Suppressor macrophage (primary cell): ENCODE results near the gene SEPTIN1.
"Not testable (repeated sequence)": the region's sequence is repeated elsewhere in the genome, so short reads cannot be mapped to it uniquely, and the experiment has no call there.

Source experiments
- DNase-seq, 4 experiments: peaks; one replicate each; pipeline ENCODE4 v3.0.0-alpha.2; 2020 to 2022

SEPTIN1 gene

DNA sequence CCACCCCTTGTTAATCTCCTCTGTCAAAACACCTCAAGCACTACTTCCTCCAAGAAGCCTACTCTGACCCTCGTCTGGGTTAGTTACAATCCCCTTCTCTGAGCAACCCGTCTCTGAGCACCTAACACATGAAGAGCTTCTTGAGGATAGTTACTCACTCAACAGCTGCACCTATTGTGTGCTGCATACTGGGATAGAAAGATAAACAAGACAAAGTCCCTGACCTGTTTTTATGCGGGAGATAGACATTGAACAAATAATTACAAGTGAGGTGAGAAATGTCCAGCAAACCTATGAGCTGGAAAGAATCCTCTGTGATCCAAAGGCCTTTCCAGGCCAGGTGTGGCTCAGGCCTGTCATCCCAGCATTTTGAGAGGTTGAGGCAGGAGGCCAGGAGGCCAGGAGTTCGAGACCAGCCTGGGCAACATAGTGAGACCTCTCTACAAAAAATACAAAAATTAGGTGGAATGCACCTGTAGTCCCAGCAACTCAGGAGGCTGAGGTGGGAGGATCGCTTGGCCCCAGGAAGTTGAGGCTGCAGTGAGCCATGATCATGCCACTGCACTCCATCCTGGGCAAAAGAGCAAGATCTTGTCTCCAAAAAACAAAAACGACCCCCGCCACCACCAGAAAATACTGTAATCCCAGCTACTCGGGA is 19.5 kb upstream of the SEPTIN1 start:
- DNase-seq: no peak

DNA sequence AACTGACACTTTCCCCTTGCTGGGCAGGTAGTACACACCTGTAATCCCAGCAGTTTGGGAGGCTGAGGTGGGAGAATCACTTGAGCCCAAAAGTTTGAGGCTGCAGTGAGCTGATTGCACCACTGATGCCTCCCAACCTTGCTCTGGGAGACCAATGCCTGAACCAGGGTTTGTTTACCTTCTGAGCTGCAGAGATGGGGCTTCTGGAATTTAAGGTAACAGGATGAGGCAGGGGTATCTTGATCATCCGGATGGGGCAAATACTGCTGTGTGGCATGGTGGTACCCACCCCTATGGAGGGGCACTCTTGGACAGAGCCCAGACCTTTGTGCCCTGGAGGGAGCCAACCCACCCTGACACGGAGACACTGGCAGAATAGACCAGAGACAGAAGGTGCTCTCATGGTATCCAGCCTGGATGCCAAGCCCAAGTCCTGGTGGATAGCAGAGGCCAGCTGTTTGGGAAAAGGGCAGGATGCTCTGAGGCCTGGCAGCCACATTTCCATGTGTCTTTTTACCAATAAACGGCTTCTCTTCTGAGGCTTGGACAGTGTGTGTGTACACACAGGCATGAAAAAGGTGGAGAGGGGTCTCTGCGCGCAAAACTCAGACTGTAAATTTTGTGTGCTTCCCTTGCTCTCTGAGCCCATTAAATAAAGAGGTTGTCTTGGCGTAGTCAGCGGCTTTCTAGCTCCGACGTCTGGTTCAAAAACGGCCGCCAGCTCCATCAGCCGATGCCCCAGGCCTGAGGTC is 17.2 kb upstream of the SEPTIN1 start:
- DNase-seq: no peak

DNA sequence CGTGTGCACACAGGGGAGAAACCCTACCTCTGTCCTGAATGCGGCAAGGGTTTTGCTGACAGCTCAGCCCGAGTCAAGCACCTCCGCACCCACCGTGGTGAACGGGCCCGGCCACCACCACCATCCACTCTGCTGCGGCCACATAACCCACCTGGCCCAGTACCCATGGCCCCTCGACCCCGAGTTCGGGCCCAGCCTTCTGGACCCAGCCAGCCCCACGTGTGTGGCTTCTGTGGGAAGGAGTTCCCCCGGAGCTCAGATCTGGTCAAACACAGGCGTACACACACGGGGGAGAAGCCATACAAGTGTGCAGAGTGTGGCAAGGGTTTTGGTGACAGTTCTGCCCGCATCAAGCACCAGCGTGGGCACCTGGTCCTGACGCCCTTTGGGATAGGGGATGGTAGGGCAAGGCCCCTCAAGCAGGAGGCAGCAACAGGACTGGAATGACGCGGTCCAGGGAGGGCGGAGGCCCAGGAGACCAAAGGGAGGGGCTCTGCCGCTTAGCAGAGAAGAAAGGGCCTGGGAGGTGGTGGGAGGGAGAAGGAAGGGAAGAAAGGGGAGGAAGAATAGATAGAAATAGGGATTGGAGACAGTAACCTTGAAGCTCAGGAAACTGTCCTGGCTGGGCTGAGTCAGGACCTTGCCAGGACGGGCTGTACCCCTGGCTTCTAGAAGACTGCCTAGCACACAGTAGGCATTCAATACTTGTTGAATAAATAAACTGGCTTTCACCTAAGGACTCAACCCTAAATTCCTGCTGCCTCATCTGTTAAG is 16.5 kb upstream of the SEPTIN1 start:
- no peak for DNase-seq

DNA sequence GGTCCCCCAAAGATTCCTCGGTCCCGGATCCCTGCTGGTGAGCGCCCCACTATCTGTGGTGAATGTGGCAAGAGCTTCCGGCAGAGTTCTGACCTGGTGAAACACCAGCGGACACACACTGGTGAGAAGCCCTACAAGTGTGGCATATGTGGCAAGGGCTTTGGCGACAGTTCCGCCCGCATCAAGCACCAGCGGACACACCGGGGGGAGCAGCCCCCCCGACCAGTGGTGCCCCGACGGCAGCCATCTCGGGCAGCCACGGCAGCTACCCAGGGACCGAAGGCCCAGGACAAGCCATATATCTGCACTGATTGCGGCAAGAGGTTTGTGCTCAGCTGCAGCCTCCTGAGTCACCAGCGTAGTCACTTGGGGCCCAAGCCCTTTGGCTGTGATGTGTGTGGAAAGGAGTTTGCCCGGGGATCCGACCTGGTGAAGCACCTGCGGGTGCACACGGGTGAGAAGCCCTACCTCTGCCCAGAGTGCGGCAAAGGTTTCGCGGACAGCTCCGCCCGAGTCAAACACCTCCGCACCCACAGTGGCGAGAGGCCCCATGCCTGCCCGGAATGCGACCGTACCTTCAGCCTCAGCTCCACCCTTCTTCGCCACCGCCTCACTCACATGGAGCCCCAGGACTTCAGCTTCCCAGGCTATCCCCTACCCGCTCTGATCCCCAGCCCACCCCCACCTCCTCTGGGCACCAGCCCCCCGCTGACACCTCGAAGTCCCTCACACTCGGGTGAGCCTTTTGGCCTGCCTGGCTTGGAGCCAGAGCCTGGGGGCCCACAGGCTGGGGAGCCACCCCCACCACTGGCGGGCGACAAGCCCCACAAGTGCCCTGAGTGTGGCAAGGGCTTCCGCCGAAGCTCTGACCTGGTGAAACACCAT is 15.7 kb upstream of the SEPTIN1 start:
- no peak for DNase-seq

DNA sequence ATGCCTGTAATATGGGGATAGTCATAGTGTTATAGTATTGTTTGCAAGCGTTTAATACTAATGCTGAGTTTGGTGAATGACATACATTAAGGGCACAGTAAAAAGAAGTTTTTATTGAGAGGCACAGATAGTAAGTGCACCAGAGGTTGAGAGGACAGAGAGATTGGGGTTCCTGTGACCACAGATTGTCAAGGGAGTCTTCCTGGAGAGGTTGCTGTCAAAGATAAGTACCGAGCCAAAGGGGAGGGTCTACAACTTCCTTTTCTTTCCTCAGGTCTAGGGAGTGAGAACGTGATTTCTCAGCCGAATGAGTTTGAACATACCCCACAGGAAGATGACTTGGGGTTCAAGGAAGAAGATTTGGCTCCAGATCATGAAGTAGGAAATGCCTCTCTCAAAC is 14.7 kb upstream of the SEPTIN1 start:
- no peak for DNase-seq

DNA sequence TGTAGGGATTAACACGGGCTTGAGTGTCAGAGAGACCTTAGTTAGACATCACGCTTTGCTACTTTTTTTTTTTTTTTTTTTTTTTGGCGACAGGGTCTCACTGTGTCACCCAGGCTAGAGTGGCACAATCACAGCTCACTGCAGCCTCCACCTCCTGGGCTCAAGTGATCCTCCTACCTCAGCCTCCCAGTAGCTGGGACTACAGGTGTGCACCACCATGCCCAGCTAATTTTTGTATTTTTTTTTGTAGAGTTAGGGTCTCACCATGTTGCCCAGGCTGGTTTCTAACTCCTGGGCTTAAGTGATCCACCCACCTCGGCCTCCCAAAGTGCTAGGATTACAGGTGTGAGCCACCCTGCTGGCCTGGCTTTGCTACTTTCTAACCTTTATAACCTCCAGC is 14.3 kb upstream of the SEPTIN1 start:
- not testable (repeated sequence) for DNase-seq

DNA sequence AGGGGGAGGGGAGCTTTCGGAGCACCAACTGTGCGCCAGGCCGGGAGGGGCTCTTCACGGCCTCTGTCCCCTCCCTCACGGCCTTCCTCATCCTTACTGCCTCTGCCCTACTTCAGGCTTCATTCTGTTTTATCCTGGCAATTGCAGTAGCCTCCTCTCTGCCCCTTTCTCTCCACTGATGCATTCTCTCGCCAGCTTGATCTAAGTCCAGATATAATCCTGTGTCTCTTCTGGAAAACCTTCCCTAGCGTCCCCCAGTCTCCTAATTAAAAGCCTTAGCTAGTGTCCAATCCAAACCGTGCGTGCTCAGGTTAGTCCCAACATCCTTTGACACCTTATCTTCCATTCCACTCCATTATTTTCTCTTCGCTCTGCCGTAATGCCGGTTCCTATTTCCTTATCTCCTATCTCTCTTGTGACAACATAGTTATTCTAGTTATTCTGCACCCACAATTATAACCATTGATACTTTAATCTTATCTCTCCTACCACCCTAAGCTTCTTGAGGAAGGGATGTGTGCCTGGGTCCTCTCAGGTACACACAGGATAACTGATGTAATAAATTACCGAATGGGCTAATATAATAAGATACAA is 13.7 kb upstream of the SEPTIN1 start:
- no peak for DNase-seq

DNA sequence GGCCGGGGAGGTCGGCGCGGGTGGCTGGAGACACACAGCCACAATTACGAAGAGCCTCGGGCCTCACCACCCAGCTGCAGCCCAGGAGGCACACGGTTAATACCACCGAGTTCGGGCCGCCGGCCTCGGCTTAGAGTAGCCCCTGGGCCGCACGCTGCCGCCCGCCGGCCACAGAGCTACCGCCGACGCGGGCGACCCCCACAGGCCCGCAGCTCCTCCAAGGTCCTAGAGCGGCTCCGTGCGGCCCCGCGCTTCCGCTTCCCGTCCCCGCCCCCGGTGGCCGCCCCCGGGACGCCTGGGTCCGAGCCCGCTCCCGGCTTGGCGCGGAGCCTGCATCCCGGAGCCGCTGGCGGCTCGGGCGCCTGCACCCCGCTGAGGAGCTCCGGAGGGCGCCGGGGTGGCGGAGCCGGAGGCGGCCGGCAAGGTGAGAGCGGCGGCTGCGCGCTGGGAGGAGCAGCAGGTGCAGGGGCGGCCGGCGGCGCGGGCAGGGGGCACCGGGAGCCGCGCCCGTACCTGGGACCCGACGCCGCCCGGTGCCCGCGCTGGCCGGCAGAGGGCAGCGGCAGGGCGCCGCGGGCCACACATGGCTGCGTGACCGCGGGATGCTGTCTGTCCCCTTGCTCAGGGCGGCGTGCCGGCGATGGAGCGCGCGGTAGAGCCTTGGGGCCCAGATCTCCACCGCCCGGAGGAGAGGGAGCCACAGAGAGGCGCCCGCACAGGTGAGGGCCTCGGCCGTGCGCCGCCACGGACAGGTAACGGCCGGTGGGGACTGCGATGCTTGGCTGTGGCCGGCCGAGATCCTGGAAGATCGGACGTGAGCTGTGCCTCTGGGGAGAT is 13.0 kb upstream of the SEPTIN1 start, which contains the start of gene ZNF48:
Gene ZNF48, plus strand, starts transcription at position 266 of the 837 bp plus-strand sequence. Its CDS starts 375 bp downstream, at position 641.
- peak; percentile 73 to 91 (median 84) for DNase-seq

DNA sequence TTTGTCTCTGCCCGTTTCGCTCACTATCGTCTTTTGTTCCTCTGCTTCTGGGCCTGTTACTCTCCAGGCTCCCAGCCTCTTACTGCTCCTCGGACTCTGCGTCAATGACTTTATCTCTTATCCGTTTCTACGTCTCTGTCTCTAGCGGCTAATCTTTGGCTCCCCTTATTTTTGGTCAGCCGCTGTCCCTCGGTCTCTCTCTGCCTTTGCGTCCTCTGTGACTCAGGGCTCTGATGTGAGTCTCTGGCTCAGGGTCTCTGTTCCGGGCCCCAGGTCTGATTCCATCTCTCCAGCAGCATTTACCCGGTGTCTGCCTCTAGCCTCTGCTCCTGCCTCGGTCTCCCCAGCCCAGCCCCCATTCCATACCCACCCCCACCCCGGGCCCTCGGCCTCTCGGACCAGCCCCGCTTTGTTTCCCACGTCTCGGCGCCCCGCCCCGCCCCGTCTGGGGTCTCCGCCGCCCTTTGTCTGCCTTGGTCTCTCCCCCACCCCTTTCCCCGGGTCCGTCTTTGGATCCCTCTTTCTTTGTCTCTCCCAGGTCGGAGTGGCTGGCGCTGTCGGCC is 12.3 kb upstream of the SEPTIN1 start:
- no peak for DNase-seq

DNA sequence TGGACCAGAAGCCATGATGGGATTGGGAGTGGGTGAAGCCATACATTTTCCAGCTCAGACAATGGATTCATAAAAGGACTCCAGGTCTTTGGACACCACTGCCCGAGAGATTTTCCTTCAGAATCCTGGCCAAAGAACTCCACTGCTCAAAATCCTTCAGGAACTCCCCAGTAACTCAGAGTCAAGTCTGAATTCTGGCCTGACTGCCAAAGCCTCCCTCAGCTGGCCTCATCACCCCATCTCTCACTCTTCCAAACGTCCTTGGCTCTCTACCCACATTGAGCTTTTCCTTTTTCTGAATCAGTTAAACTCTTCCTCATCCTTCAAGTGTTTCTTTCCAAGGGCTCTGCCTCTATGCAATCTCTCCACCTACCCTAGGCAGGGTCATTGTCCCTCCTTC is 1.2 kb upstream of the SEPTIN1 start:
- DNase-seq: no peak

DNA sequence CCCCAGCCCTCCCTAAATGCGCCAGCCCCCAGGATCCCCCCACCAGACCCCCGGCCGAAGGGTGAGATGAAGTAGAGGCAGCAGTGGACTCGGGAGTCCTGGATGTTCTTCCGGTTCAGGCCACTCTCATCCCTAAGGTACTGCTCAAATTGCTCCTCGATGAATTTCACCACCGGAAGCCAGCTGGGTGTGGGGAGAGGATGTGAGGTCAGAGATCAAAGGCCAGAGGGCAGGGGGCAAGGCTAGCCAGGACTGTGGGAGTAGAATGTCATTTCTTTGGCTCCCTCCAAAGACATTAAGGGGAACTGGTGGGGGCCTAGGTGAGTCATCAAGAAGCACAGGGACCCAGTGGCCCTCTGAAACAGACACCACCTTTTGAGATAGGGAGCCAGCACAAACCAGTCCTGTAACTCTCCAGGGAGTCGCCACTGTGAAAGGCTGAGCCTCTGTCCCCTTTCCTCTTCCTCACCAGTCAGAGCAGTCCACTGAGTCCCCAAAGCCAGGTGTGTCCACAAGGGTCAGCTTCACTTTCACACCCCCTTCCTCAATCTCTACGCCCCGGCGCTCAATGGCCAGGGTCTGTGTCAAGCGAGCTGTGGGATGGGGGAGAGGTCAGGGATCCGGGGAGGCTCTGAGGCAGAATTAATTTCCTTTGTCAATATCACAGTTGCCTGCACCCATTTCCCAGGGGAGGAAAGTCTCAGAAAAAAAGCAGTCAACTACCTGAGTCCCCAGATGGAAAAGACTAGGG is 895 bp downstream of the SEPTIN1 start:
- no peak for DNase-seq

DNA sequence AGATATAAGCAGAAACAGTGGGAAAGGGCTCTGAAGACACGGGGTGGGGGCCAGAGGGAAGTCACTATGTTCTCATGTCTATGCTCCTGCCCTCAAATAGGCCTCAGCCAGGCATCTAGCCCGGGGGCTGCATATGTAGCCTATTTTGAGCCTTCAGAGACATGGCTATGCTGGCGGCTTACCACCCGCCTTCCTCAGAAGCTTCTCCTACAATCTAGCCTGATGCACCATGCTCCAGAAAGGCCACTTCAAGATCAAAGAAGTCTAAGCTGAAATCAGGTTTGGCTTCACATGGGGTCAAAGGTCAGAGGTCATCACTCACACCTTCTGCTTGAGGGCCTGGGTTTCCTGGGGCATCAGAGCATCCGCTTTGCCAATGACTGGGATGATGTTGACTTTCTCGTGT is 1.6 kb downstream of the SEPTIN1 start:
- DNase-seq: no peak

DNA sequence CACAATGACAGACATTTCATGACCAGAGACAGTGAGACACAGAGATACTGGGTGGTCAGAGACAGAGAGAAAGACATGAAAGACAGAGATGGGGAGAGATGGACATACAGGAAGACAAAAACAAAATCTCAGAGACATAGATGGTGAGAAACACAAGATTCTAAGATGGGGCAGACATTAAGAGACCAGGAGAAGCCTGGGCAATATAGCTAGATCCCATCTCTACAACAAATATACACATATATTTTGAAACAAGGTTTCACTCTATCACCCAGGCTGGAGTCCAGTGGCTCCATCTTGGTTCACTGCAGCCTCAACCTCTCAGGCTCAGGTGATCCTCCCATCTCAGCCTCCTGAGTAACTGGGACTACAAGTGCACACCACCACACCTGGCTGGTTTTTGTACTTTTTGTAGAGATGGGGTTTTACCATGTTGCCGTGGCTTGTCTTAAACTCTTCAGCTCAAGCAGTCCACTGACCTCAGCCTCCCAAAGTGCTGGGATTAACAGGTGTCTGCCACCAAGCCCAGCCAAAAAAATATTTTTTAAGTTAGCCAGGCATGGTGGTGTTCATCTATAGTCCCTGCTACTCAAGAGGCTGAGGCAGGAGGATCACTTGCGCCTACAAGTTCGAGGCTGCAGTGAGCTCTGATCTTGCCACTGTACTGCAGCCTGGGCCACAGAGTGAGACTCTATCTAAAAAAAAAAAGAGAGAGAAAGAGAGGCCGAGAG is 2.1 kb downstream of the SEPTIN1 start:
- no peak for DNase-seq

DNA sequence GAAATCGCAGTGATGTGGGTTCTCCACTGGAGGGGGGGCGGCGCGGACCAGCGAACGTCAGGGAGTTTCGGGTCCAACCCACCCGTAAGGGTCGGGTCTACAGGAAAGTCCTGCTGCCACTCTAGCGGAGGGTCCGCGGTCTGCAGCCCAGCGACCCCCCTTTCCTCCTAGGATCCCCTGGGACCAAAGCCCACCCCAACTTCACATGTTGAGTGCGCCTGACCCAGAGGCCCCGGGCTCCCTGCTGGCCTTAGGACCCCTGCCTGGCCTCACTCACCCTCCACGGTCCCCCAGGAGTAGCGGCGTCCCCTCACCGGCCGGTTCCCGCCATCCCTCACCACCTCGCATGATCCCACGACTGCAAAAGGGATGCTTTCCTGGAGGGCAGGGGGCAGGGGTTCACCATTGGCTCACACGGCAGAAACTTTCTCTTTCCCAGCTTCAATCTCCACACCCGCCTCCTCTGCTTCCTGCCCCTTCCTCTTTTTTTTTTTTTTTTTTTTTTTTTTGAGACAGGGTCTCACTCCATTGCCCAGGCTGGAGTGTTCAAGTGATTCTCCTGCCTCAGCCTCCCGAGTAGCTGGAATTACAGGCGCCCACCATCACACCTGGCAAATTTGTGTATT is 3.1 kb downstream of the SEPTIN1 start:
- no peak for DNase-seq

DNA sequence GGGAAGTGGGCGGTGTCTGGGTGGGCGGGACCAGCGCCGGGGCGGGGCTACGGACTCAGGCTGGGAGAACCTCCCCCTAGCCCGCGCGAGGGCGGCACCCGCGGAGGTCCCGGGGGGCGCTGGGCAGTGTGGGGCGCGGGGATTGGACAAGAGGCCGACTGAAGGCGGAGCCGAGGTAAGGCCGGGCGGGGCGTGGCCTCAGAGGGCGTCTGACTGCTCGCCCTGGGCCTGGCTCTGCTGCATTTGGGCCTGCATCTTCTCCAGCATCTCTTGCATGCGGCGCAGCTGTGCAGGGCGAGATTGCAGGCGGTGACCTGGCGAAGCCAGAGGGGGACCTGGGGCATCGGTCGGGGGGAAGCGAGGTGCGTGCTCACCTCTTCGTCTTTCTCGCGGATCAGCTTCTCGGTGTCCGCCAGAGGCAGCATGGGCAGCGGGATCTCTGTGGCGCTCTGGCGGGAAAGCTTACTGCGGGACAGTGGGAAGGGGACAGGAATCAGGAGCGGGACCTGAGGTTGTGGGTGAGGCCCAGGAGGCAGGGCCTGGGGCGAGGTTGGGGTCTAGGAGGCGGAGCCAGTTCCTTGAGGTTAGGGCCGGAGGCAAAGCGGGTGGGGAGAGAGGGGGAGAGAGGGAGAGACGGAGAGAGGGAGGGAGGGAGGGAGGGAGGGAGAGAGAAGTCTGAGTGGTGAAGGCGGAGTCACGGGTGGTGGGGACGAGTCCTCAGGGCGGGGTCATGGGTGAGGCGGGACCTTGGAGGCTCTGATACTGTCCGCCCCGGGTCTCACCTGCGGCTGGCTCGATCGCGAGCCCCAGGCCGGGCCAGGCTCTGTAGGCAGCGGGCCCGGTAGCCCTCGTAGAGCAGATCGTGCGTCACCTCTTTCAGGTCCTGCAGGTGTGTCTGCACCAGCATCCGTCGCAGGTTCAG is 3.9 kb downstream of the SEPTIN1 start:
- peak; percentile 99 to 100 (median 100) for DNase-seq

DNA sequence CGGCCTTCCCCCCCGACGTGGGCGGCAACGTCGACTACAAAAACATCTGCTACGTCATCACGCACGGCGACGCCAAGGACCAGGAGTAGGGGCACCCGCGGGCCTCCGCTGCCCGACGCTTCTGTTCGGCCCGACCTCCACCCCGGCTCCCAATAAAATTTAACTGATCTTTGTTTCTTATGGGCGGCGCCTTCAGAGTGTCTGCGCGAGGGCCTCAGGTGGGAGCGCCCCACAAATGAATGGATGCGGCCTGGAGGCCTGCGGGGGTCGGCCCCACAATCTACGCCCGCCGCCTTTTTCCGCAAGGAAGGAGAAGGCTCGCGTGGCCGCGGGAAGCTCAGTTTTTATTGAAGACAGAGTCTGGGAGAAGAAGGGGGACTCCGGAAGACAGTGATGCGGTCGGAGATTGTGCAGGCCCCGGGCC is 4.5 kb downstream of the SEPTIN1 start:
- peak; percentile 81 to 91 (median 87) for DNase-seq

DNA sequence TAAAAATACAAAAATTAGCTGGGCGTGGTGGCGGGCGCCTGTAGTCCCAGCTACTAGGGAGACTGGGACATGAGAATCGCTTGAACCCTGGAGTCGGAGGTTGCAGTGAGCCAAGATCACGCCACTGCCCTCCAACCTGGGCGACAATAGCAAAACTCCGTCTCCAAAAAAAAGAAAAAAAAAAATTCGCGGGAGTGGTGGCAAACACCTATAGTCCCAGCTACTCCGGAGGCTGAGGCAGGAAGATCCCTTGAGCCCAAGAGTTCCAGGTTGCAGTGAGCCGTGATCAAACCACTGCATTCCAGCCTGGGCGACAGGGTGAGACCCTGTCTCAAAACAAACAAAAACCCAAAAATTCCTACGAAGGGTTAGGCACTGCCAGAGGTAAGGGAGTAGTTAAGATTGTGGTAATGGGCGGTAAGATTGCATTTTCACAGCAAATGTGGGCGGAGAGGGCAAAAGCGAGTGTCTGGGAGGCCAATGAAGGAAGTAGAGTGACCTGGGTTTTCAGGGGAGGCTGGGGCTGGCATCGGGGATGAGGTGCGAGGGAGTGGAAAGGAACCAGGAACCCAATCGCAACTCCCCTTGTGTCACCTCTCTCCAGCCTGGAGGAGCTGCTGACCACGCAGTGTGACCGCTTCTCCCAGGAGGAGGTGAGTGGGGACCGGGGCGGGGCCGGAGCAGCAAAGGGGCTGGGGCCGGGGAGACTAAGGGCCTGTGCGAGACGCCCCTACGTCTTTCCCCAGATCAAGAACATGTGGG is 5.1 kb downstream of the SEPTIN1 start:
- peak in 1 of 4 experiments; percentile 76 for DNase-seq
